ENCODE measurements around the gene ELOB. TPM values are rescaled to one million over a fixed set of nuclear protein-coding genes. Genes with fewer than 3 reads are reported as not detected.
A peak's percentile ranks its signal among the peaks of the same experiment; 100 is the strongest.

ELOB gene
- total and polyA plus RNA-seq, 10 of the 15 experiments (the other 5 are each of a cell fraction or from before 2014, with no cell fraction given) = 86.9 to 823 (median 263) TPM

DNA sequence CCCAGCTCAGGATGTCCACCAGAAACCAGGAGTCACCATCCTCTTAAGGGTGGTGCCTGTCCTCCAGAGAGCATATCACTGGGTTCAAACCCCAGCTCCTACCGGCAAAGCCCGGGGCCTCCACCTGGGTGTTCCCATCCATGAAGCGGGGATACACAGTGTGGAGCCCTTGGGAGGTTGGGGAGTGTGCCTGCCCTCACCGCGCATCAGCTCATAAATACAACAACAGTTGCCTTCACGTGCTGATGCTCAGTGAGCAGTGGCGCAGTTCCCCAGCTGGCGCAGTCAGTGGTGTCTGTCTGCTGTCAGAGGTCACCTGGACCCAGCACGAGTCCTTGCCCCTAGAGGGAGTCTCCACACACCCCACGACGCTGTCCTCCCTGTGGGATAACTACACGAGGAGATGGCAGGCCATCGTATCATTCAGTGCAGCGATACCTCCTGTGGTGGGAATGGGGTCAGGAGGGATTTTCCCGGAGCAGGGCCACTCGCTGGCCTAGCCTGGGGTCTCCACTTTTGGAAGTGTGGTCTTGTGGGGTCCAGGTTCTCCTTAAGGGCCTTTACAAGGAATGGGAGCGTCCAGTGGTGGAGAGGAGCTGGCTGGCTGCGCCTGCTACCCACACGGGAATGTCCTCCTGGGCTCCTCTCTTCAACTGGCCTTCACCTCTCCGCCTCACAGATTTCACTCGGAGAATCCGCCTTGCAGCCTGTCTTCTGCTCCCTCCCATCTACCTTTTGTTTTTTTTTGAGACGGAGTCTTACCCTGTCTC is 2.3 kb upstream of the ELOB start:
- intact Hi-C loops (cut with micrococcal nuclease; ENCODE audit: unreplicated experiment) (no loop called here), in situ Hi-C loops (cut with MboI) (no loop called here)
- Histone ChIP-seq H4K20me1 (ENCODE audit: control insufficient read depth, insufficient read depth) (no peaks in the 10 kb centered on the region), H3K9ac (ENCODE audit: control insufficient read depth, insufficient read depth, low read length) (no peak overlapping the region), H3K36me3 (ENCODE audit: control insufficient read depth in 2 of 2, insufficient read depth in 2 of 2, low read length in 1 of 2) (no peaks in the 10 kb centered on the region; a peak in 1 of 4 replicates), H3K4me1 (ENCODE audit: control insufficient read depth, insufficient read depth, low read length) (0 out of 2 replicates have a peak, but pooled peaks cover 4% of the 10 kb centered on the region), H3K4me3 (no peak overlapping the region), H3K79me2 (ENCODE audit: control insufficient read depth, insufficient read depth, low read length) (peaks cover 30% of the 10 kb centered on the region), H3K9me3 (replicated peaks; ENCODE audit: control insufficient read depth, insufficient read depth, low read length) (no peaks in the 10 kb centered on the region), H3K4me2 (ENCODE audit: control insufficient read depth, insufficient read depth) (peak overlapping the region; percentile 96; the same call in 1 of the 2 replicates), H3K27me3 (replicated peaks in 1 of 2; ENCODE audit: control insufficient read depth in 2 of 2, insufficient read depth in 2 of 2, low read length in 1 of 2) (no peaks in the 10 kb centered on the region), H3K27ac (ENCODE audit: control insufficient read depth, insufficient read depth) (no peak overlapping the region), H2AFZ (ENCODE audit: control insufficient read depth, low read depth, low read length) (no peak overlapping the region)
- CTCF ChIA-PET = interaction anchor here (1.9 kb wide), 1 partner anchor 89 kb away, joined by 6 read pairs; no protein-coding TSS in a partner anchor
- BruUV-seq (replicated peaks) = no TSS peak
- POLR2A ChIA-PET = interaction anchor here (0.6 to 3.9 kb wide), 2 partner anchors 25 to 52 kb away, joined by 3 to 27 read pairs; partner anchors contain the start of gene SRRM2
- RAD21 ChIA-PET (ENCODE audit: unreplicated experiment) = no interaction called here
- ATAC-seq = no peak
- SMC1A ChIA-PET (ENCODE audit: uncharacterized antibody, unreplicated experiment) = interaction anchor here (1.8 kb wide), 1 partner anchor 27 kb away, joined by 7 read pairs; the partner anchor contains the start of gene SRRM2
- 85% methylated on average over 23 of the region's 23 CpGs for WGBS (ENCODE audit: insufficient coverage, insufficient replicate concordance, low lambda C conversion rate, missing lambda C conversion rate)
- TF ChIP-seq SMC3 (IDR thresholded peaks at IDR 0.05; ENCODE audit: borderline replicate concordance, low read length) = no peak
- TF ChIP-seq TCF12 (IDR thresholded peaks at IDR 0.05; ENCODE audit: low read depth, low read length) = no peak
- no peak for TF ChIP-seq YBX1 (IDR thresholded peaks at IDR 0.05)
- TF ChIP-seq EGR1 (IDR thresholded peaks at IDR 0.05; ENCODE audit: borderline replicate concordance in 1 of 2, low read depth in 2 of 2, low read length in 2 of 2) = no peak
- TF ChIP-seq POLR2AphosphoS5 (IDR thresholded peaks at IDR 0.05; ENCODE audit: low read length) = peak; percentile 32; the same call in 1 of the 2 replicates
- no peak for DNase-seq (ENCODE audit: low read depth, low spot score)
- FAIRE-seq = no peak

DNA sequence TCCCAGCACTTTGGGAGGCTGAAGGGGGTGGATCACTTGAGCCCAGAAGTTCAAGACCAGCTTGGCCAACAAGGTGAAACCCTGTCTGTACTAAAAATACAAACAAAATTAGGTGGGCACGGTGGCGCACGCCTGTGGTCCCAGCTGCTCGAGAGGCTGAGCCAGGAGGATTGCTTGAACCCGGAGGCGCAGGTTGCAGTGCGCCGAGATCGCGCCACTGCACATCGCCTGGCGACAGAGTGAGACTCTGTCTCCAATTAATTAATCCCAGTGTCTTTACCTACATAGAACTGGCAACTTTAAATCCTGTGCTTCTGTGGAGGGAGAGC is 1.5 kb upstream of the ELOB start:
- ATAC-seq (no peak), DNase-seq (ENCODE audit: low read depth, low spot score) (no peak), FAIRE-seq (no peak)
- RAD21 ChIA-PET (ENCODE audit: unreplicated experiment) = no interaction called here
- Histone ChIP-seq H3K27me3 (replicated peaks in 1 of 2; ENCODE audit: control insufficient read depth in 2 of 2, insufficient read depth in 2 of 2, low read length in 1 of 2) (no peaks in the 10 kb centered on the region), H3K4me1 (ENCODE audit: control insufficient read depth, insufficient read depth, low read length) (0 out of 2 replicates have a peak, but pooled peaks cover 4% of the 10 kb centered on the region), H3K9ac (ENCODE audit: control insufficient read depth, insufficient read depth, low read length) (peak overlapping the region; percentile 99), H4K20me1 (ENCODE audit: control insufficient read depth, insufficient read depth) (no peaks in the 10 kb centered on the region), H3K4me3 (peak overlapping the region; percentile 86), H3K4me2 (ENCODE audit: control insufficient read depth, insufficient read depth) (peak overlapping the region; percentile 96), H3K79me2 (ENCODE audit: control insufficient read depth, insufficient read depth, low read length) (peaks cover 30% of the 10 kb centered on the region), H3K9me3 (replicated peaks; ENCODE audit: control insufficient read depth, insufficient read depth, low read length) (no peaks in the 10 kb centered on the region), H3K27ac (ENCODE audit: control insufficient read depth, insufficient read depth) (no peak overlapping the region; the same call in 1 of the 2 replicates), H3K36me3 (ENCODE audit: control insufficient read depth in 2 of 2, insufficient read depth in 2 of 2, low read length in 1 of 2) (no peaks in the 10 kb centered on the region; a peak in 1 of 4 replicates), H2AFZ (ENCODE audit: control insufficient read depth, low read depth, low read length) (no peak overlapping the region)
- SMC1A ChIA-PET (ENCODE audit: uncharacterized antibody, unreplicated experiment) = interaction anchor here (1.8 kb wide), 1 partner anchor 26 kb away, joined by 7 read pairs; the partner anchor contains the start of gene SRRM2
- in situ Hi-C loops (cut with MboI) = no loop called here
- BruUV-seq (replicated peaks) = no TSS peak
- POLR2A ChIA-PET = interaction anchor here (1.2 to 3.9 kb wide), 2 partner anchors 25 to 28 kb away, joined by 4 to 27 read pairs; partner anchors contain the start of gene SRRM2
- WGBS (ENCODE audit: insufficient coverage, insufficient replicate concordance, low lambda C conversion rate, missing lambda C conversion rate) = 96% methylated on average over 12 of the region's 12 CpGs
- CTCF ChIA-PET = interaction anchor here (1.9 kb wide), 1 partner anchor 90 kb away, joined by 6 read pairs; no protein-coding TSS in a partner anchor
- intact Hi-C loops (cut with micrococcal nuclease; ENCODE audit: unreplicated experiment) = no loop called here
- TF ChIP-seq, protein P1, sequence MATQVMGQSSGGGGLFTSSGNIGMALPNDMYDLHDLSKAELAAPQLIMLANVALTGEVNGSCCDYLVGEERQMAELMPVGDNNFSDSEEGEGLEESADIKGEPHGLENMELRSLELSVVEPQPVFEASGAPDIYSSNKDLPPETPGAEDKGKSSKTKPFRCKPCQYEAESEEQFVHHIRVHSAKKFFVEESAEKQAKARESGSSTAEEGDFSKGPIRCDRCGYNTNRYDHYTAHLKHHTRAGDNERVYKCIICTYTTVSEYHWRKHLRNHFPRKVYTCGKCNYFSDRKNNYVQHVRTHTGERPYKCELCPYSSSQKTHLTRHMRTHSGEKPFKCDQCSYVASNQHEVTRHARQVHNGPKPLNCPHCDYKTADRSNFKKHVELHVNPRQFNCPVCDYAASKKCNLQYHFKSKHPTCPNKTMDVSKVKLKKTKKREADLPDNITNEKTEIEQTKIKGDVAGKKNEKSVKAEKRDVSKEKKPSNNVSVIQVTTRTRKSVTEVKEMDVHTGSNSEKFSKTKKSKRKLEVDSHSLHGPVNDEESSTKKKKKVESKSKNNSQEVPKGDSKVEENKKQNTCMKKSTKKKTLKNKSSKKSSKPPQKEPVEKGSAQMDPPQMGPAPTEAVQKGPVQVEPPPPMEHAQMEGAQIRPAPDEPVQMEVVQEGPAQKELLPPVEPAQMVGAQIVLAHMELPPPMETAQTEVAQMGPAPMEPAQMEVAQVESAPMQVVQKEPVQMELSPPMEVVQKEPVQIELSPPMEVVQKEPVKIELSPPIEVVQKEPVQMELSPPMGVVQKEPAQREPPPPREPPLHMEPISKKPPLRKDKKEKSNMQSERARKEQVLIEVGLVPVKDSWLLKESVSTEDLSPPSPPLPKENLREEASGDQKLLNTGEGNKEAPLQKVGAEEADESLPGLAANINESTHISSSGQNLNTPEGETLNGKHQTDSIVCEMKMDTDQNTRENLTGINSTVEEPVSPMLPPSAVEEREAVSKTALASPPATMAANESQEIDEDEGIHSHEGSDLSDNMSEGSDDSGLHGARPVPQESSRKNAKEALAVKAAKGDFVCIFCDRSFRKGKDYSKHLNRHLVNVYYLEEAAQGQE (IDR thresholded peaks at IDR 0.05; ENCODE audit: low read depth, low read length) = no peak
- no peak for TF ChIP-seq ZNF622 (IDR thresholded peaks at IDR 0.05)
- TF ChIP-seq TCF12 (IDR thresholded peaks at IDR 0.05; ENCODE audit: low read depth, low read length) = no peak
- TF ChIP-seq CBX3 (IDR thresholded peaks at IDR 0.05; ENCODE audit: borderline replicate concordance, low read depth) = no peak
- TF ChIP-seq MTA2 (IDR thresholded peaks at IDR 0.05; ENCODE audit: low read depth) = no peak
- TF ChIP-seq, protein P2, sequence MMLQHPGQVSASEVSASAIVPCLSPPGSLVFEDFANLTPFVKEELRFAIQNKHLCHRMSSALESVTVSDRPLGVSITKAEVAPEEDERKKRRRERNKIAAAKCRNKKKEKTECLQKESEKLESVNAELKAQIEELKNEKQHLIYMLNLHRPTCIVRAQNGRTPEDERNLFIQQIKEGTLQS (IDR thresholded peaks at IDR 0.05; ENCODE audit: borderline replicate concordance, extremely low read depth, low read depth, low read length) = no peak
- no peak for TF ChIP-seq RUNX3 (IDR thresholded peaks at IDR 0.05; ENCODE audit: low read length)
- TF ChIP-seq GABPA (IDR thresholded peaks at IDR 0.05; ENCODE audit: low read depth) = no peak
- no peak for TF ChIP-seq FOXK2 (IDR thresholded peaks at IDR 0.05)
- no peak for TF ChIP-seq IRF4 (IDR thresholded peaks at IDR 0.05; ENCODE audit: low read depth, low read length)
